GM18499 (cell line): ENCODE measurements around the gene RAB4B.
"Not testable (repeated sequence)": the region's sequence is repeated elsewhere in the genome, so short reads cannot be mapped to it uniquely, and the experiment has no call there.

Experiments used
- ATAC-seq: cut with Tn5 transposase; IDR thresholded peaks from one replicate; pipeline ENCODE4 v1.9.1; 2021; ENCODE audit warnings: moderate number of reproducible peaks; ENCODE audit not compliant: insufficient read depth, unreplicated experiment

Gene RAB4B

DNA sequence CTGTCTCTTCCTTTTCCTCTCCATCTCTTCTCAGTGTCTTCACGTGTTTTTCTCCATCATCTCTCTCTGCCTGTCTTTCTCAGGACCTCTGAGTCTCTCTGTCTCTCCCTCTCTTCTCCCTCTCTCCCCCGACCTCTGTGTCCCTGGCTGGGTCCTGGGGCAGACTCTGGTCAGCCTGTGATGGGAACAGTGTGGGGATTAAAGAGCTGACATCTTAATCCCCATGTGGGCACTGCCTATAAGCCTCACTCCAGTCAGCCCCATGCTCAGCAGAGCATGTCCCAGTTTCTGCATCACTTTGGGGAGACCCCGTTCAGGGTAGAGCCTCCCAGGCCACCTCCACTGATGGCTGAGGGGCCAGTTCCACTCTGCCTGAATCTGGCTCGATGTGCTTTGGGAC is 37.2 kb downstream of the RAB4B start:
- ATAC-seq, result no peak

DNA sequence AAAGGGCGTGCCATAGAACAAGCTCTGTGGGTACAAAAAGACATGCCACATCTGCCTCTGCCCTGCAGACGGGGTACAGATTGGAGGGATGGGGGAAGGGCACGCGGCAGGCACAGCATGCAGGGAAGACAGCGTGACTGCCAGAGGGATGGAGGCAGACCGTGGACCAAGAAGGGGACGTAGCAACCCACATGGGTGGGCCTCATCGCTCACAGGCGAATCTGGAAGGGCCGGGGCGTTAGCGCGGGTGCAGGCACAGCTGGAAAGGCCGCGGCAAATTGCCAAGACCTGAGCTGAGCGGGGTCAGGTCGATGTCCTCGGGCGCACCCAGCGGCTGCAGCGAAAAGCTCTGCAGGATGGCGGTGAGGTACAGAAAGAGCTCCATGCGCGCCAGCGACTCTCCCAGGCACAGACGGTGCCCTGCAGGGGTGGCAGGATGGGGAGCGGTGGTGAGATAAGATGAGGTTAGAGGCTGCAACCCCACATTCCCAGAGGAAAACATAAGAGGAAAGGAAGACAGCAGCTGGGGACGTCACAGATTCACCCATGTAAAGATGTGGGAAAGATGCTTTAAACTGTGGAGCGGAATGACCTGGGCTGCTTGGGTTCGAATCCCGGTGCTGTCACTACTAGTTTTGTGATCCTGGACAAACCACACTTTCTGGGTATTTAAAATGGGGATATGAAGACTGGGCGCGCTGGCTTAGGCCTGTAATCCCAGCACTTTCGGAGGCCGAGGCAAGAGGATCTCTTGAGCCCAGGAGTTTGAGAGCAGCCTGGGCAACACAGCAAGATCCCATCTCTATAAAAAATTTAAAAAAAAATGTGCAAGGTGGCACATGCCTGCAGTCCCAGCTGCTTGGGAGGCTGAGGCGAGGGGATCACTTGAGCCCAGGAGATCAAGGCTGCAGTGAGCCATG is 40.7 kb downstream of the RAB4B start:
- ATAC-seq, result not testable (repeated sequence)

DNA sequence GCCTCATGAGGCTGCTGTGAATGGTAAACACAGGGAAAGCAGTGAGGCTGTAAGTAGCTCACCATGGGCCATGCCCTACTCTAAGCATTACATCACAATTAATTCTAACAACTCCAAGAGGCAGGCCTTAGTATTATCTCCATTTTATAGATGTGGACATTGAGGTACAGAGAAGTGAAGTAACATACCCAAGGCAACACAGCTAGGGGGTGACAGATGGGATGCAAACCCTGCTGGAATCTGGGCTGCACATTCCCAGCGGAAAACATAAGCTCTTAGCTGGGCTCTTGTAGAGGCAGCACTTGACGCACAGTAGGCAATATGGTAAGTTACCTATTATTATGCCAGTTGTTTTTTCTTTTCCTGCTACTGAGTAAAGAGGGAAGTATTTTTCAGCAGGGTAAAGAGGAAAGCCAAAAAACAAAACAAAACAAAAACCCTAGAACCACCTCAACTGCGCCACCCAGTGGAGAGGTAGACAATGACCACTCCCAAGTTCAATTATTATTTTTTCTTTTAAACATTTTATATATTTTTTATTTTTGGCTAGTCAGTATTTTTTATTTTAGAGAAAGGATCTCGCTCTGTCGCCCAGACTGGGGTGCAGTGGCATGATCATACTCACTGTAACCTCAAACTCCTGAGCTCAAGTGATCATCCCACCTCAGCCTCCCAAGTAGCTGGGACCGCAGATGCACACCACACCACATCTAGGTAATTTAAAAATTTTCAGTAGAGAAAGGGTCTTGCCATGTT is 41.6 kb downstream of the RAB4B start:
- ATAC-seq, result not testable (repeated sequence)

DNA sequence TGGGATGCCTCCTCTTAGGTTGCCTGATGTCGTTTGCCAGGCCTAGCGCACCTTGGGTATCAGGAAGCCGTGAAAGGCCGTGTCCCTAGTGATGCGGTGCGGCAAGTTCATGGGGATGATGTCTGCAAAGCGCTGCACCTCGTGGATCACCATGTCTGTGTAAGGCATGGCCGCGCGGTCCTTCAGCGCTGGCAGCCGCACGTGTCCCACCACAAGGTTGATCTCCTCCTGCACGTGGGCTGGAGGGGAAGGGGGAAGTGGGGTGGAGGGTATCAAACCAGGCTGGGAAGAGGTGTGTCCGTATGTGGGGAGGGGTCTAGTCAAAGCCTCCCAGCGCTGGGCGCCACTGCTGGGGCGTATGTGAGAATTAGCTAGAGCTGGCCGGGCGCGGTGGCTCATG is 44.1 kb downstream of the RAB4B start:
- ATAC-seq, result no peak

DNA sequence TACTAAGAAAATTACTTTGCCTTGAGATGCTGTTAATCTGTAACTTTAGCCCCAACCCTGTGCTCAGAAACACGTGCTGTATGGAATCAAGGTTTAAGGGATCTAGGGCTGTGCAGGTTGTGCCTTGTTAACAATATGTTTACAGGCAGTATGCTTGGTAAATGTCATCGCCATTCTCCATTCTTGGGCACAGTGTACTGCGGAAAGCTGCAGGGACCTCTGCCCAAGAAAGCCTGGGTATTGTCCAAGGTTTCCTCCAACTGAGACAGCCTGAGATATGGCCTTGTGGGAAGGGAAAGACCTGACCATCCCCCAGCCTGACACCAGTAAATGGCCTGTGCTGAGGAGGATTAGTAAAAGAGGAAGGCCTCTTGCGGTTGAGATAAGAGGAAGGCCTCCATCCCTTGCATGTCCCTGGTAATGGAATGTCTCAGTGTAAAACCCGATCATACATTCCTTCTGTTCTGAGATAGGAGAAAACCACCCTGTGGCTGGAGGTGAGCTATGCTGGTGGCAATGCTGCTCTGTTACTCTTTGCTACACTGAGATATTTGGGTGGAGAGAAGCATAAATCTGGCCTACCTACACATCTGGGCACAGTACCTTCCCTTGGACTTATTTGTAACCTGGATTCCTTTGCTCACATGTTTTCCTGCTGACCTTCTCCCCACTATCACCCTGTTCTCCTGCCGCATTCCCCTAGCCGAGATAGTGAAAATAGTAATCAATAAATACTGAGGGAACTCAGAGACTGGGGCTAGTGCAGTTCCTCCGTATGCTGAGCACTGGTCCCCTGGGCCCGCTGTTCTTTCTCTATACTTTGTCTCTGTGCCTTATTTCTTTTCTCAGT is 44.9 kb downstream of the RAB4B start:
- not testable (repeated sequence) for ATAC-seq

DNA sequence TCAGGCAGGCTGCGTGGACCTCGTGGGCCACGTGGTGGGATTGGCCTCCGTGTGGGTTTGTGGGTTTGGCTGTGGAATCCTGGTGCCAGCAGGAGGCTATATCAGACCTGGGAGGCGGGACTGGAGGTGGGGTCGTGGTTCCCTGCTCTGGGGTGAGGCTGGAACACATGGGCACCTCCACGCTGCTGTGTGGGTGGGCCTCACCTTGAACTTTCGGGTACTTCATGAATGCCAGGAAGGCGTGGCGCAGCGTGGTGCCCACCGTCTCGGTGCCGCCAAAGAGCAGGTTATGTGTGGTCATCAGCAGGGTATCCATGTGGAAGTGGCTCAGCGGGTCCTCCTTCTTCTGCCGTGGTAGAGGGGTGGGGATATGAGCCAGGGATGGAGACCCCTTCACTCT is 46.9 kb downstream of the RAB4B start:
- ATAC-seq, result not testable (repeated sequence)

DNA sequence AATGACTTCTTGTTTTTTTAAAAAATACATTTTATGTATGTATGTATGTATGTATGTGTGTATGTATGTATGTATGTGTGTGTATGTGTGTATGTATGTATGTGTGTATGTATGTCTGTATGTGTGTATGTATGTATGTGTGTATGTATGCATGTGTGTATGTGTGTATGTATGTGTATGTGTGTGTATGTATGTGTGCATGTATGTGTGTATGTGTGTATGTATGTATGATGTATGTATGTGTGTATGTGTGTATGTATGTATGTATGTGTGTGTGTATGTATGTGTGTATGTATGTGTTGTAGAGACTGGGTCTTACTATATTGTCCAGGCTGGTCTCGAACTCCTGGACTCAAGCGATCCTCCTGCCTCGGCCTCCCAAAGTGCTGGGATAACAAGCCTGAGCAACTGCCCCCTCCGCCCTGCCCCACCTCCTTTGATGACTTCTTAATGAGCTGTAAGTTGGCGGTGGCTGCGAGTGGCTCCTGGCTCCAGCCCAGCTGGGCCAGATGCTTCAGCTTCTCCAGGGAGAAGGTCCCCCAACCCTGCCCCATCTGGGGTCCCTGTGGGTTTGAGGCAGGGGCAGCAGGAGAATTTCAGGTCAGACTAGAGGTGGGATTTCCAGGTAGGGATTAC is 47.5 kb downstream of the RAB4B start:
- not testable (repeated sequence) for ATAC-seq

DNA sequence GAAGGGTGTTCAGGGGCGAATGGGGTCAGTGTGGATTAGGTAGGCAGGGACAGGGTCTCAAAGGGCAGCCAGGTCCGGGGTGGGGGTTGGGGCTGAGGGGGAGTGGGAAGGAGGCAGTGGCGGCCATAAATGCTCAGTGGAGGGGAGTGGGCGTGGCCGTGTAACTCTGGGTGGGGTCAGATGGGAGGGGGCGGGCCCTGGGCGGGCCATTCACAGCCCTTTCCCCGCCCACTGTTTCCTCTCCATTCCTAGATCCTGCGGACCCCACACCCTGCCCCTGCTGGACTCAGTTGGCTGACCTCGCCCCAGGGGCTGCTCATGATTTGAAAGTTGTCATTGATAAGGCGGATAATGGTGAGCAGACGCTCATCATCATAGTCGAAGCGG is 48.3 kb downstream of the RAB4B start:
- ATAC-seq, result not testable (repeated sequence)

DNA sequence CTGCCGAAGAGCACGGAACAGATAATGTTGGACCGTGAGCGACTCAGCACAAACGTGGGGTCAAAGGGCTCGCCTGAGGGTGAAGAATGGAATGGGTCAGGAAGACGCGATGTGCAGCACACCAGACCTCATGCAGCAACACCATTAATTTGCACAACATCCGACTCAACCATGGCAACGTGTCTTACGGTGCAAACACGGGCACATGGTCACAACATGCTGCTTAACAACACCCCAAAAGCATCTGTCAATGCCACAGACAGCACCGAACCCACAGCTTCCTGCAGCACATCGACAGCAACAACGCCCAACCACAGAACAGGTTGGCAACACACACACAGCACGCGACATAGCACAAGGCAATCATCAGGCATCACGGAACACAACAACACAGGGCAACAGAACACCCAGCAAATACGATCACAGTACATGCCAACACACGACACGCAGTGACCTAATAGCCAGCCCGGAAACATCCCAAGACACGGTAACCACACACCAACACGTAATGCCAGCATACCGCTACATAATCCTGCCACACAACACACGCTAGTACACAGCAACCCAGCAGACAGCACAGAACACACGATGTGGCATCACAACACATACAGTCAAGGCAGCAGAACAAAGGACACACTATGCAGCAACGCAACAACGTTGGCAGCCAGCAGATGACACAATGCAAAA is 48.8 kb downstream of the RAB4B start:
- ATAC-seq, result not testable (repeated sequence)

DNA sequence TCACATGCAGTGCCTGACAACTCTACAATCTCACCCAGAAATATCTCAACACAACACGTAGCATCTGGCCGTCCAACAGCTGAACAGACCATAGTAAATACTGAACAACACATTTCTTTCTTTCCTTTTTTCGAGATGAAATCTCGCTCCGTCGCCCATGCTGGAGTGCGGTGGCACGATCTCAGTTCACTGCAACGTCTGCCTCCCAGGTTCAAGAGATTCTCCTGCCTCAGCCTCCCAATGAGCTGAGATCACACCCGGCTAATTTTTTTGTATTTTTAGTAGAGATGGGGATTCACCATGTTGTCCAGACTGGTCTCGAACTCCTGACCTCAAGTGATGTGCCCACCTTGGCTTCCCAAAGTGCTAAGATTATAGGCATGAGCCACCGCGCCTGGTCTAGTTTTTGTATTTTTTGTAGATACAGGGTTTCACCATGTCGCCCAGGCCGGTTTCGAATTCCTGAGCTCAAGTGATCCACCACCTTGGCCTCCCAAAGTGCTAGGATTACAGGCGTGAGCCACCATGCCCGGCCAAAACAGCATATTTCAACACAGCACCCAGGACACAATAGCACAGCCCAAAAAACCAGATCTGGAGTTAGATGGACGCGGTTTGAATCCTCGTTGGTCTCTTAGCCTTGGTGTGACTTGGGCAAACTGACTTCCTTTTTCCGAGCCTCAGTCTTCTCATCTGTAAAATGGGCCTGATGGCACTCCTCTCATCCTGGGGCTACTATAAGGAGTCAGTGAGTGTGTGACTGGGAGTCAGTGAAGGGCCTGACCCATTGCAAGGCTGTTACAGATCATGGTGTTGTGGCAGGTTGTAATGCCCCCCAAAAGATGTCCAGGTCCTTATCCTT is 49.6 kb downstream of the RAB4B start:
- no peak for ATAC-seq

DNA sequence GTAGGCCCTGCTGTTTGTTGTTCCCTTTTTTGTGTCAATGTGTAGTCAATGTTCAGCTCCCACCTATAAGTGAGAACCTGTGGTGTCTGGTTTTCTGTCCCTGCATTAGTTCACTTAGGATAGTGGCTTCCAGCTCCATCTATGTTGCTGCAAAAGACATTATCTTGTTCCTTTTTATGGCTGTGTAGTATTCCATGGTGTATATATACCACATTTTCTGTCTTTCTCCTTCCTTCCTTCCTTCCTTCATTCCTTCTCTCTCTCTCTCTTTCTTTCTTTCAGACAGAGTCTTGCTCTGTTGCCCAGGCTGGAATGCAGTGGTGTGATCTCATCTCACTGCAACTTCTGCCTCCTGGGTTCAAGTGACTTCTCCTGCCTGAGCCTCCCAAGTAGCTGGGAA is 51.2 kb downstream of the RAB4B start:
- no peak for ATAC-seq

DNA sequence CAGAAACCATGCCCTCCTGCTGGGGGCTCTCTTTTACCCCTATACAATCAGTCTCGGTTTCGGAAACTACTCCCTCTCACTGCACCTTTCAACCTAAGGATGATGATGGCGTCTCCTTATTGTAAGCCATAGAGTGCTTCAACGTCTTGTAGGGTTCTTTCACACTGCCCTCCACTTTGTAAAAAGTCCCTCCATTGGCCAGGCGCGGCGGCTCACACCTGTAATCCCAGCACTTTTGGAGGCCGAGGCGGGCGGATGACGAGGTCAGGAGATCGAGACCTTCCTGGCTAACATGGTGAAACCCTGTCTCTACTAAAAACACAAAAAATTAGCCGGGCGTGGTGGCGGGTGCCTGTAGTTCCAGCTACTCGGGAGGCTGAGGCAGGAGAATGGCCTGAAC is 52.7 kb downstream of the RAB4B start:
- ATAC-seq, result not testable (repeated sequence)

DNA sequence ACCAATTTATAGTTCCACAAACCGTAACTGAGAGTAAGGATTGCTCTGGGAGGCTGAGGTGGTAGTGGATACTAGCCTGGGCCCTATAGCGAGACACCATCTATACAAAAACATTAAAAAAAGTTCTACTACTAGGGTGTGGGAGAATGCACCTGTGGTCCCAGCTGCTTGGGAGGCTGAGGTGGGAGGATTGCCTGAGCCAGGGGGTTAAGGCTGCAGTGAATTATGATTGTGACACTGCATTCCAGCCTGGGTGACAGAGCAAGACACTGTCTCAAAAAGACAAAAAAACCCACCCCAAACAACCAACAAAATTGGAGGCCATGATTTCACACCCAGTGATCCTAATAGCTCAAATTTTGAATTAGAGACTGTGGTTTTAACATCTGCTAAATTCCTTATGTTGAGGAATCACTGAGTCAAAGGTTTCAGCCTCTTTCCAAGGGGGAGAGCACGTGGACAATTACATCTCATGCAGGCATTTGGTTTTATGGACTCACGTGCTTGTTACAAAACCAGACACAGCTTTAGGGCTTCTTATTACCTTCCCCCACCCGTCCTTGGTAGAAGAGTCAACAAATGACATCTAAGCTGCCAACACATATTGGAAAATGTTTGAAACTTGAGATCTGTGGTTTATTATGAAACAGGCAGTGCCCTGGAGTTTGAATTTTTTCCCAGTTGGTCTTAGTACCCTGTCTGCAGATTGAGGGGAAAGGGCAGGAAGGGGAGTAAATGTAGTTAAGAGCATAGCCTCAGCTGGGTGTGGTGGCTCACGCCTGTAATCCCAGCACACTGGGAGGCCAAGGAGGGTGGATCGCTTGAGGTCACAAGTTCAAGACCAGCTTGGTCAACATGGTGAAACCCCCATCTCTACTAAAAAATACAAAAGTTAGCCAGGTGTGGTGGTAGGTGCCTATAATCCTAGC is 53.7 kb downstream of the RAB4B start:
- ATAC-seq, result no peak

DNA sequence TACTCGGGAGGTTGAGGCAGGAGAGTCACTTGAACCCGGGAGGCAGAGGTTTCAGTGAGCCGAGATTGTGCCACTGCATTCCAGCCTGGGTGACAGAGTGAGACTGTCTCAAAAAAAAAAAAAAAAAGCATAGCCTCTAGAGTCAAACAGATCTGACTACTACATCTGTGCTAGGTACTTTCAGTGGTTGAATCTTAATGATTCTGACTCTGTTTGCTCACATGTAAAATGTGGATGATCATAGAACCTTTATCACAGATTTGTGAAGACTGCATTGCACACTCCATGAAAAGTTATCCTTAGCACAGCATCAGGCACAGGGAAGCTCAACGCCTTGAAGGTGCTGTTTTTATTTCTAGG is 54.4 kb downstream of the RAB4B start:
- ATAC-seq, result not testable (repeated sequence)

DNA sequence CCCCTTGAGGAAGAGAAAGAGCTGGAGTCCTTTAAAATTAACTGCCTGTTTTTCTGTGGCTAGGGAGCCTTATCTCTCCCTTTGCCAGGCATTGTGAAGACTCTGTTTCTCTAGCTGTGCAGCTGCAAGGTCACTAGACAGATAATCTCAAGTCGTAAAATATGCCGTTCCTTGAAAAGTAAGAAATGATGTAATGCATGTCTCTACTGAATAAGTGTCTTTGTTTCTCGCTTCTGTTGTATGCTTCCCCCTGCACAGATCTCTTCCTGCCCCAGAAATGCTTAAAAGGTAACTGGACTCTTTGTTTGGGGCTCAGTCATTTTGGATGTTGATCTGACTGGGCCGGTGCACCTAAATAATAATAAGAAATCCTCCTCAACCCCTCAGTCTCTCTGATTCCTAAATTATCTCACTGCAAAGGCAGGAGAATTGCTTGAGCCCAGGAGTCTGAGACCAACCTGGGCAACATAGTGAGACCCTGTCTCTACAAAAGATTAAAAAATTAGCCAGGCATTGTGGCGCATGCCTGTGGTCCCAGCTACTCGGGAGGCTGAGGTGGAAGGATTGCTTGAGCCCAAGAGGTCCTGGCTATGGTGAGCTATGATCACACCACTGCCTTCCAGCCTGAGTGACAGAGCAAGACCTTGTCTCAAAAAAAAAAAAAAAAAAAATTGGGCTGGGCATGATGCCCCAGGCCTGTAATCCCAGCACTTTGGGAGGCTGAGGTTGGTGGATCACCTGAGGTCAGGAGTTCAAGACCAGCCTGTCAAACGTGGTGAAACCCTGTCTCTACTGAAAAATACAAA is 55.9 kb downstream of the RAB4B start:
- ATAC-seq, result not testable (repeated sequence)

DNA sequence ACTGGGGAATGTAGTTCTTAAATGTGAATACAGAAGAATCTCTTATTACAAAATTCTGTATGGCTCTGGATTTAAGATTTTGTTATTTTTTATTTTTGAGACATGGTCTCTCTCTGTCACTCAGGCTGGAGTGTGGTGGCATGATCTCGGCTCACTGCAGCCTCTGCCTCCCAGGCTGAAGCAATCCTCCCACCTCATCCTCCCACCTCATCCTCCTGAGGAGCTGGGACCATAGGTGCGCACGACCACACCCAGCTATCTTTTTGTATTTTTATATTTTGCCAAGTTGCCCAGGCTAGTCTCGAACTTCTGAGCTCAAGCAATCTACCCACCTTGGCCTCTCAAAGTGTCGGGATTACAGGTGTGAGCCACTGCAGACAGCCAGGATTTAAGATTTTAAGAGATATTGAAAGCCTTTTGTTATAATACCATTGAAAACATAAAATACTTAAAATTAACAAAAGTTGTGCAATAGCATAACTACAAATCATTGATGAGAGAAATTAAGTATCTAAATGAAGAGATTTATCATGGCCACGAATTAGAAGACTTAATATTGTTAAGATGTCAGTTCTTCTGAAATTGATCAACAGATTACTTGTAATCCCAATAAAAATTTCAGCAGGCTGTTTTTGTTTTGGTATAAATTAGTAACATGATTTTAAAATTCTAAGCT is 58.8 kb downstream of the RAB4B start:
- no peak for ATAC-seq
